Psoas muscle (tissue), 8 donors: ENCODE results near the gene KCNN4. TPM values are rescaled to one million over a fixed set of nuclear protein-coding genes. Genes with fewer than 3 reads are reported as not detected.
"Not testable (repeated sequence)": the region's sequence is repeated elsewhere in the genome, so short reads cannot be mapped to it uniquely, and the experiment has no call there.

Experiments
- ATAC-seq, 4 donors: fragments of 200-7000 bp; cut with Tn5 transposase; one replicate each; pipeline ENCODE4 v1.9.1; 2020; ENCODE audit warnings: moderate library complexity in 3 of 4, mild to moderate bottlenecking in 2 of 4
- DNase-seq, 2 donors: peaks; one replicate each; pipeline ENCODE4 v3.0.0-alpha.2; 2020
- H3K27ac ChIP-seq: fragments of 200-600 bp; one replicate; pipeline ENCODE4 v1.8.0; 2022
- H3K27me3 ChIP-seq, 3 donors: fragments of 200-600 bp in 1 of 3; one replicate each; pipeline versions ENCODE4 v1.6.1 to v1.8.0; 2013 to 2022; ENCODE audit warnings: low read length in 2 of 3, mild to moderate bottlenecking in 2 of 3, moderate library complexity in 1 of 3; ENCODE audit not compliant: insufficient read depth in 3 of 3
- H3K36me3 ChIP-seq, 2 donors: fragments of 200-600 bp in 1 of 2; one replicate each; pipeline versions ENCODE4 v1.6.1 to v1.8.0; 2013 to 2022; ENCODE audit warnings: low read depth in 1 of 2, mild to moderate bottlenecking in 1 of 2, moderate library complexity in 1 of 2; ENCODE audit not compliant: insufficient read depth in 1 of 2
- H3K4me1 ChIP-seq: fragments of 200-600 bp; one replicate; pipeline ENCODE4 v1.8.0; 2022
- H3K4me3 ChIP-seq: fragments of 200-600 bp; one replicate; pipeline ENCODE4 v1.8.0; 2022; ENCODE audit warnings: mild to moderate bottlenecking
- H3K9me3 ChIP-seq: fragments of 200-600 bp; one replicate; pipeline ENCODE4 v1.8.0; 2022
- WGBS, 3 donors: extraction: QIAGEN DNeasy Blood & Tissue Kit; methylation state at CpG; one replicate each; pipeline versions ENCODE4 v1.1.6 to v1.1.7; 2013; 5-methylcytosine and 5-hydroxymethylcytosine counted together
- intact Hi-C, 2 donors: fragments of 100-400 bp; cut with DNase I; formaldehyde crosslinking; loops; one replicate each; pipeline versions ENCODE4 v1.11.0 to v1.14.2; 2022
- polyA plus RNA-seq, 3 donors: library from polyadenylated mRNA; stranded (reverse); fragments of 200-250 nt; gene quantifications; one replicate each; pipeline ENCODE4 v1.2.3, GENCODE V29; 2013
- total RNA-seq, 4 donors: library from RNA; stranded (reverse); fragmentation: NEBNext Ultra II Directional in 2 of 4; extraction: Animal tissue kit (Norgen Biotek cat#: 25700) in 2 of 4; gene quantifications; one replicate each; pipeline versions ENCODE4 v1.2.1 to v1.2.4, GENCODE V29; 2021 to 2023
- TF ChIP-seq, protein P1 (sequence below): fragments of 200-600 bp; IDR thresholded peaks from one replicate; pipeline ENCODE4 v1.8.0; 2022; ENCODE audit warnings: antibody characterized with exemption
- donor health status: healthy with polysubstance abuse.
- donor health status: DM: no; HTN: no; CAD: no; lungs with moderate emphysema.
- donor health status: Bipolar disorder and iron deficiency.
- donor health status: healthy.
- donor health status: DM: yes; HTN: yes; CAD: no.
- donor health status: DM: no; HTN: no; CAD: no.
- donor health status: DM: no; HTN: no; CAD: no.
- donor health status: DM: yes; HTN: yes; CAD: no.

KCNN4 gene
- total and polyA plus RNA-seq, 7 donors = 0.09 to 0.89 (median 0.30) TPM

DNA sequence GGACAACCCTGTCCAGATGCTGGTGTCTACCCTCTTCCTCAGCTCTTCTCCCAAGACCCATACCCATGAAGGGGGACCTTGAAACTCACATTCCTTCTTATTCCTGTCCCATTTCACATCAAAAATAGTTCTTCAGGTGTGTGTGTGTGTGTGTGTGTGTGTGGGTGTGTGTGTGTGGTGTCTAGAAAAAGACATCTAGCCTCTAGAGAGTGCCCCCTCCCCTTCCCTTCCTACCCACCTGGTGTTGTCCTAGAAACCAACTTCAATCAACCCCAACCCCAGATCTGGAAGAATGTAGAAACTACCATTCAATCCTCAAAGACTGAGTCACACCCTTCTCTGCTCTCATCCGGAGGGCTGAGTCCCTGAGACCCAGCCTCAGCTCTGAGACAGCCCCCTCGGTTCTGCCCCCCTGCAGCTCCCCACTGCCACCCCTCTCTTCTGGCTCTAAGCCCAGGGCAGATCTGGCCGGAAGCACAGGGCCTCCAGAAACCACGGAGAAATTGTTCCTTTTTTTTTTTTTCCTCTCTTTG is 3.5 kb downstream of the KCNN4 start:
- H3K36me3 ChIP-seq = no peaks in the 10 kb centered on the region
- H3K4me3 ChIP-seq = no peak overlapping the region
- H3K27me3 ChIP-seq = peaks cover 0 to 23% (median 2%) of the 10 kb centered on the region in 3 donors
- no peaks in the 10 kb centered on the region for H3K9me3 ChIP-seq
- ATAC-seq (no peak), DNase-seq (peak in 1 of 2 donors; percentile 53)
- TF ChIP-seq, protein P1, sequence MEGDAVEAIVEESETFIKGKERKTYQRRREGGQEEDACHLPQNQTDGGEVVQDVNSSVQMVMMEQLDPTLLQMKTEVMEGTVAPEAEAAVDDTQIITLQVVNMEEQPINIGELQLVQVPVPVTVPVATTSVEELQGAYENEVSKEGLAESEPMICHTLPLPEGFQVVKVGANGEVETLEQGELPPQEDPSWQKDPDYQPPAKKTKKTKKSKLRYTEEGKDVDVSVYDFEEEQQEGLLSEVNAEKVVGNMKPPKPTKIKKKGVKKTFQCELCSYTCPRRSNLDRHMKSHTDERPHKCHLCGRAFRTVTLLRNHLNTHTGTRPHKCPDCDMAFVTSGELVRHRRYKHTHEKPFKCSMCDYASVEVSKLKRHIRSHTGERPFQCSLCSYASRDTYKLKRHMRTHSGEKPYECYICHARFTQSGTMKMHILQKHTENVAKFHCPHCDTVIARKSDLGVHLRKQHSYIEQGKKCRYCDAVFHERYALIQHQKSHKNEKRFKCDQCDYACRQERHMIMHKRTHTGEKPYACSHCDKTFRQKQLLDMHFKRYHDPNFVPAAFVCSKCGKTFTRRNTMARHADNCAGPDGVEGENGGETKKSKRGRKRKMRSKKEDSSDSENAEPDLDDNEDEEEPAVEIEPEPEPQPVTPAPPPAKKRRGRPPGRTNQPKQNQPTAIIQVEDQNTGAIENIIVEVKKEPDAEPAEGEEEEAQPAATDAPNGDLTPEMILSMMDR = no peak
- intact Hi-C loops = no loop called here
- H3K4me1 ChIP-seq = peaks cover 4% of the 10 kb centered on the region
- no peak overlapping the region for H3K27ac ChIP-seq
- 7 to 14% (median 13%) methylated on average over 4 of the region's 4 CpGs for WGBS, 3 donors

DNA sequence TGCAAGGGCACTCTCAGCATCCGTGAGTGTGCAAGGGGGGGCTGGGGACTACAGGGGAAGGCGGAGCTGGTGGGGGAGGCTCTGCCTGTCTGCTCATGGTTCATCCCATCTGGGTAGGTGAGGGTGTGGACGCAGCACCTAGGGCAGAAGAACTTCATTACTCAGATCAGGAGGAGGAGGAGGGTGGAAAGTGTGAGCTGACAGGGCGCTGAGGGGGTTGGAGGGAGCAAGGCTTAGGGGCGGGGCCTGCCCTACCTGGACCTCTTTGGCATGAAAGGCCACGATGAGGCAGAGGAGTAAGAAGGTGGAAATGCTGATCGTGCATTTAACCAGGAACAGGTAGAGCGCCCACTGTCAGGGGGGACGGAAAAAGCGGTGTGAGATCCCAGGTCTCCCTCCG is 4.5 kb downstream of the KCNN4 start:
- WGBS, 3 donors = 70 to 81% (median 76%) methylated on average over 11 of the region's 11 CpGs
- DNase-seq (peak in 1 of 2 donors; percentile 6), ATAC-seq (no peak)
- Histone ChIP-seq H3K36me3 (no peaks in the 10 kb centered on the region), H3K4me3 (no peak overlapping the region), H3K4me1 (peaks cover 4% of the 10 kb centered on the region), H3K9me3 (no peaks in the 10 kb centered on the region), H3K27me3 (peaks cover 0 to 25% (median 2%) of the 10 kb centered on the region in 3 donors), H3K27ac (no peak overlapping the region)
- TF ChIP-seq, protein P1 = no peak
- intact Hi-C loops = no loop called here

DNA sequence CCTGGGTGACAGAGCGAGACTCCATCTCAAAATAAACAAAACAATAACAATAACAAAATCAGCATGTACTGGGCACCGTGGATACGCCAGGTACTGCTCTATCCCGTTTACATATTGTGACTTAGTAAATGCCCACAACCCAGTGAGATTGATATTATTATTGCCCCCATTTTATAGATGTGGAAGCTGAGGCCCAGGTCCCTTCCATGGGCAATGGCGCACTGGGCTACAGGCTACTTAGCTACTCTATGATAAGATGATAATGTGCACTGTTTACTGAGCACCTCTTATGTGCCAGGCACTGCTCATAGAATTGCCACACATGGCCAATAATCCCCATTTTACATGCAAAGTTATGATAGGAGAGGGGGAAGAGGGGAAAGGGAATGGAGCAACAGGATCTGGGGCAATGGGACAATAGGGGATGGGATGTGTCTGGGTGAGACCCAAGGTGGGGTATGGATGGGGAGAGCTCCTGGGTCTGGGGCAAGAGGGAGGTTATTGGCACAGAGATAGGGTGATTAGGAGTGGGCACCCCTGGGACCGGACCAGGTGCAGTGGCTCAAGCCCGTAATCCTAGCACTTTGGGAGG is 5.4 kb downstream of the KCNN4 start:
- no peaks in the 10 kb centered on the region for H3K36me3 ChIP-seq
- ATAC-seq = no peak
- intact Hi-C loops = no loop called here
- TF ChIP-seq, protein P1 = no peak
- H3K4me1 ChIP-seq = peaks cover 4% of the 10 kb centered on the region
- no peaks in the 10 kb centered on the region for H3K9me3 ChIP-seq
- no peak overlapping the region for H3K27ac ChIP-seq
- DNase-seq = no peak
- H3K27me3 ChIP-seq = peaks cover 0 to 20% (median 2%) of the 10 kb centered on the region in 3 donors
- no peak overlapping the region for H3K4me3 ChIP-seq
- 92 to 95% (median 93%) methylated on average over 7 of the region's 7 CpGs for WGBS, 3 donors

DNA sequence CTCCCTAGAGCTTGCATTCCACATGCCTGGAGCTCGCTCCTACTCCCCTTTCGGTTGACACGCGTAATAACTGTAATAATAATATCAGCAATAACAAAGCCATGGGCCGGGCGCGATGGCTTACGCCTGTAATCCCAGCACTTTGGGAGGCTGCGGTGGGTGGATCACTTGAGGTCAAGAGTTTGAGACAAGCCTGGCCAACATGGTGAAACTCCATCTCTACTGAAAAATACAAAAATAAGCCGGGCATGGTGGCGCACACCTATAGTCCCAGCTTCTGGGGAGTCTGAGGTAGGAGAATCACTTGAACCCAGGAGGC is 5.9 kb downstream of the KCNN4 start:
- H3K27me3 ChIP-seq = peaks cover 0 to 20% (median 3%) of the 10 kb centered on the region in 3 donors
- H3K4me3 ChIP-seq = peak overlapping the region; percentile 51
- DNase-seq, H3K4me1 ChIP-seq, H3K27ac ChIP-seq, H3K36me3 ChIP-seq, H3K9me3 ChIP-seq, intact Hi-C loops: not testable (repeated sequence)
- WGBS, 3 donors = 51 to 63% (median 57%) methylated on average over 11 of the region's 11 CpGs
- ATAC-seq = peak in 1 of 4 donors; percentile 8

DNA sequence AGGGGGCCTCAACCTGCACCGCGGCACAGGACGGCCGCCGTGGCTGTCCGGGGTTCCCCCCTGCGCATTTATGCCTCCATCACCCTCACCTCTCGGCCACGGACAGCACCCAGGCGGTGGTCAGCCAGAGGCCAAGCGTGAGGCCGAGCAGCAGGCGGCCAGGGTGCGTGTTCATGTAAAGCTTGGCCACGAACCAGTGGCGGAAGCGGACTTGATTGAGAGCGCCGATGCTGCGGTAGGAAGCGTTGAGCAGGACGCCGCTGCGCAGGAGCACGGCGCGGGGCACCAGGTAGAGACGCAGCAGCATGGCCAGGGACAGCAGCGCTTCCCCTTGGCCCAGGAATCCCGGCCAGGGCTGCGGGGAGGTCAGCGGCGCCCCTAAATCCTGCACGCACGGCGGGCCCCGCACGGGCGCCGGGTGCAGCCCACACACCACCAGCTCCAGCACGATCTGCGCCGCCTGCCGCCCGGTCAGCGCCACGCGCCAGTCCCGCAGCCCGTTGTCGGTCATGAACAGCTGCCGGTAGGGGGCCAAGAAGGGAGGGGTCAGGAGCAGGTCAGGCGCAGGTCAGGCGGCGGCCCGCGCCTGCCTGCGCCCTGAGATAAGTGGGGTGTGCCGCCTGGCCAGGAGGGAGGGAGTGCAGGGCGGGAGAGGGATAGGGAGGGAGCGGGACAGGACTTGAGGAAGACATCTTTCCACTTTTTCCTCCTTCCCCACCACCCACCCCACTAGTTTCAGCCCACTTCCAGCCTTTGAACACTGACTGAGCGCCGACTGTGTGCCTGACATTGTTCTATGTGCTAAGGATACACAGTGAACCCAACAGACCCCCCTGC is 6.5 kb downstream of the KCNN4 start:
- Histone ChIP-seq H3K4me3 (peak overlapping the region; percentile 51), H3K36me3 (no peaks in the 10 kb centered on the region)
- WGBS, 3 donors = 6 to 11% (median 10%) methylated on average over 52 to 63 of the region's 63 CpGs

More for the DNA sequence above, 6.5 kb downstream of the KCNN4 start:
- Histone ChIP-seq H3K9me3 (no peaks in the 10 kb centered on the region), H3K27me3 (peaks cover 0 to 20% (median 3%) of the 10 kb centered on the region in 3 donors), H3K27ac (no peak overlapping the region), H3K4me1 (peaks cover 4% of the 10 kb centered on the region)
- TF ChIP-seq, protein P1 = peak; percentile 42
- ATAC-seq = peak; percentile 71 to 99 (median 92)
- peak; percentile 68 to 79 for DNase-seq
- intact Hi-C loops = no loop called here
